ENCODE data around the gene EIF4EBP3. TPM values are rescaled to one million over a fixed set of nuclear protein-coding genes. Genes with fewer than 3 reads are reported as not detected.
"Not testable (repeated sequence)": the region's sequence is repeated elsewhere in the genome, so short reads cannot be mapped to it uniquely, and the experiment has no call there.

The EIF4EBP3 gene
- total RNA-seq, 1 experiment from 2014 or later, result 1.7 TPM

GRCh38 chr5:140574165-140574564, 26.7 kb downstream of the EIF4EBP3 start:
- DNase-seq (ENCODE audit: extremely low read depth, low read depth), result no peak

GRCh38 chr5:140575309-140575708, 27.8 kb downstream of the EIF4EBP3 start:
- DNase-seq (ENCODE audit: extremely low read depth, low read depth), result peak; percentile 30

DNA sequence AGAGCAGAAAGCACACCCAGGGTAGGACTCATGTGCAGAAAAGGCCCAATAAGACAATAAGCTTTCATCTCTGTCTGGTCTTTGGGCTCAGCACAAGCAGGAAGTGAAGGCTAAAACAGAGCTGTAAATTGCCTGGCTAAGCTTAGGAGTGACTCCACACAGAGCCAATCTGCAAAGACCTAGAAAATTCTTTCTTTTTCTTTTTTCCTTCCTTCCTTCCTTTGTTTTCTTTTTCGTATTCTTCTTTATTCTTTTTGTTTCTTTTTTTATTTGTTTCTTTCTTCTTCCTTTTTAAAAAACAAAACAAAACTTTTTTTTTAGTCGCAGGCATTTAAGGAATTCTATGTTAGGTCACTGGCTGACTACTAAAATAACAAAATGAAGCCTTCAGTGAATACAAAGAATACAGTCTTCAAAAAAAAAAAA, 29.3 kb downstream of the EIF4EBP3 start:
- DNase-seq (ENCODE audit: extremely low read depth, low read depth), result no peak

- not testable (repeated sequence) for DNase-seq (ENCODE audit: extremely low read depth, low read depth)
Observed at GRCh38 chr5:140579188-140579747, 31.8 kb downstream of the EIF4EBP3 start.

DNA sequence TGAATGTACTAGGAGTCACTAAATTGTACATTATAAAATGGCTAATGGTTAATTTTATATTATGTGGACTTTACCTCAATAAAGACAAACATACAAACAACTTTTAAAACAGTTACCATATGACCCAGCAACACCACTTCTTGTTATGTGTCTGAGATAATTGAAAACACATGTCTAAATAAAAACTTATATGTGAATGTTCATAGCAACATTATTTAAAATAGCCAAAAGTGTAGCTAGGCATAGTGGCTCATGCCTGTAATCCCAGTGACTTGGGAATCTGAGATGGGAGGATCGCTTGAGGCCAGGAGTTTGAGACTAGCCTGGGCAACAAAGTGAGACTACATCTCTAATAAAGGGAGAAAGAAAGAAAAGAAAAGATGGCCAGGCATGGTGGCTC, 40.0 kb downstream of the EIF4EBP3 start:
- no peak for DNase-seq (ENCODE audit: extremely low read depth, low read depth)

GRCh38 chr5:140588311-140589070, 41.0 kb downstream of the EIF4EBP3 start:
- no peak for DNase-seq (ENCODE audit: extremely low read depth, low read depth)

DNA sequence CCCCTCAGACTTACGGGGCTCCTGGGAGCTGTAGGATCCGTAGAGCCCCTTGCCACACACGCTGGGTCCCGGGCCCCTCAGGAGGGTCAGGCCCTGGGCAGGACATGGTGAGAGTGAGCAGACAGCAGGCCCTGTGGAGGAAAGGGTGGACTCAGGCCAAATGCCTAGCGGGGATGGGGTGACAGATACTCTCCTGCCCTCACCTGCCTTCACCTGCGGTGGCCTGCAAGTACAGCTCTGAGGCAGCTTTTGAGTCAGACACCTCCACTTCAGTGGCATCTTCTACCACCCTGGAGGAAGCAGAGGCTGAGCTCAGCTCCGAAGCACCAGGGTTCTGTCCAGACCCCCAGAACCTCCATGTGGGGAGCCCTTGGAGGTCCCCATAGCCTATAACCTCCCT, 43.4 kb downstream of the EIF4EBP3 start:
- DNase-seq (ENCODE audit: extremely low read depth, low read depth), result no peak

DNA sequence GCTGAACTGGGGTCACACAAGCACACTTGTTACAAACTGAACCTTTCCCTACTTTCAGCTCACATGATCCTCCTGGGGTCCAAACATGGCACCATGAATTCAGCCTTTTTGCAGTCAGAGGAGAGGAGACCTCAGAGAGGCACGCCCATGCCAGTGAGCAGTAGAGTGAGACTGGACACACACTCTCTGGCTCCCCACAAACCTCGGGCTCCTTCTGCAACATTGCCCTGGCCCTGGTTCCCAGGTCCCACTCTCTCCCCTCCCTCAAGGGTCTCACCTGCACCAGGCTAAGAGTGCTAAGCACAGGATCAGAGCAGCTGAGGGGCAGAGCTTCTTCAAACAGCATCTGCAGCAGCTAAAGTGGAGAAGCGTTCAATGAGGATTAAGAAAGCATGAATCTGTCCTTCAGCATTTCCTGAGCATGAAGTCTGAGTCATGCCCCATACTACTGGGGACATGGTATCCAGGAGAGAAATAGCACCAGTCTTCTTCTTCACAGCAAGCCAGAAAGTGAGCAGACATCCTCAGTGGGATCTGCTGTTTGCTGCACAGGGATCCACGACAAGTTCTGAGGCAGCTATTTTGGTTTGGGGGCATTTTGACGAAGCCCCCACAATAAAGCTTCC, 44.4 kb downstream of the EIF4EBP3 start:
- no peak for DNase-seq (ENCODE audit: extremely low read depth, low read depth)

GRCh38 chr5:140593070-140593469, 45.6 kb downstream of the EIF4EBP3 start:
- DNase-seq (ENCODE audit: extremely low read depth, low read depth), result peak; percentile 40

DNA sequence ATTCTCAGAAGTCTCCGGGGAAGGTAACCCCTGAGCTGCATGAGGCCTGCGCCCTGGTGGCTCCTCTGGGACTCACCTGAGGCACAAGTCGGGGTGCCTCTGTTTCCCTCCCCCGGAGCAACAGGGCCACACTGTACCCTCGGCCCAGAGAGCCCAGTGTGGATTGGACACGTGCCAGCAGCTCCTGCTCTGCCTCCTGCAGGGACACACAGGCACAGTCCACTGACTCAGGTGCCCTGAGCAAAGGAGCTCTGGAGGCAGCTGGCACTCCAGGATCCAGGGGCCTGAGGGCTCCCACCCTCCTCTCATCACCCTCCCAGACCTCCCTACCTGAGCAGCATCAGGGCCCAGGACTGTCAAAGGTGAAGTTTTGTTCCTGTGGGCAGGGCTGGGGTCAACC, 46.7 kb downstream of the EIF4EBP3 start:
- no peak for DNase-seq (ENCODE audit: extremely low read depth, low read depth)

- no peak for DNase-seq (ENCODE audit: extremely low read depth, low read depth)
Observed at GRCh38 chr5:140595538-140596300, 48.3 kb downstream of the EIF4EBP3 start.

GRCh38 chr5:140596321-140596741, 48.9 kb downstream of the EIF4EBP3 start:
- DNase-seq (ENCODE audit: extremely low read depth, low read depth), result no peak

GRCh38 chr5:140598836-140599235, 51.4 kb downstream of the EIF4EBP3 start:
- DNase-seq (ENCODE audit: extremely low read depth, low read depth), result no peak

Small RNAs within 50 kb of the gene (small RNA-seq; reads per million reads assigned to genes)
- gene RF00279, result 0 to 0.06 reads per million in 2 experiments
- 0 reads per million in 2 experiments for gene RF00443

Other genes with a start within 250 kb of the EIF4EBP3 start
- 84.3 and 90.4 TPM in 2 replicates for gene PFDN1, start 244.6 kb upstream of the EIF4EBP3 start, total RNA-seq (2014; rRNA removed; shearing (Covaris generic))
- gene HBEGF, start 201.1 kb upstream of the EIF4EBP3 start, total RNA-seq (2014; rRNA removed; shearing (Covaris generic)), result 5.4 and 6.1 TPM in 2 replicates
- gene SLC4A9, start 187.5 kb upstream of the EIF4EBP3 start, total RNA-seq (2014; rRNA removed; shearing (Covaris generic)), result not detected in 2 replicates
- gene ANKHD1, start 145.8 kb upstream of the EIF4EBP3 start, total RNA-seq (2014; rRNA removed; shearing (Covaris generic)), result 47.5 and 59.7 TPM in 2 replicates
- gene SRA1, start 9.8 kb downstream of the EIF4EBP3 start, total RNA-seq (2014; rRNA removed; shearing (Covaris generic)), result 77.8 and 92.2 TPM in 2 replicates
- gene APBB3, start 16.9 kb downstream of the EIF4EBP3 start, total RNA-seq (2014; rRNA removed; shearing (Covaris generic)), result 9.8 and 12.6 TPM in 2 replicates
- 39.1 and 42.2 TPM in 2 replicates for gene SLC35A4, start 17.2 kb downstream of the EIF4EBP3 start, total RNA-seq (2014; rRNA removed; shearing (Covaris generic))
- 2.6 and 2.7 TPM in 2 replicates for gene CD14, start 85.5 kb downstream of the EIF4EBP3 start, total RNA-seq (2014; rRNA removed; shearing (Covaris generic))
- 9.5 and 13.8 TPM in 2 replicates for gene TMCO6, start 91.8 kb downstream of the EIF4EBP3 start, total RNA-seq (2014; rRNA removed; shearing (Covaris generic))
- gene NDUFA2, start 100.0 kb downstream of the EIF4EBP3 start, total RNA-seq (2014; rRNA removed; shearing (Covaris generic)), result 64.3 and 78.9 TPM in 2 replicates
- gene IK, start 100.2 kb downstream of the EIF4EBP3 start, total RNA-seq (2014; rRNA removed; shearing (Covaris generic)), result 114 and 121 TPM in 2 replicates
- 22.9 and 25.1 TPM in 2 replicates for gene WDR55, start 117.2 kb downstream of the EIF4EBP3 start, total RNA-seq (2014; rRNA removed; shearing (Covaris generic))
- 0.75 and 0.77 TPM in 2 replicates for gene DND1, start 125.9 kb downstream of the EIF4EBP3 start, total RNA-seq (2014; rRNA removed; shearing (Covaris generic))
- 80.8 and 85.3 TPM in 2 replicates for gene HARS1, start 143.7 kb downstream of the EIF4EBP3 start, total RNA-seq (2014; rRNA removed; shearing (Covaris generic))
- 34.8 and 39.1 TPM in 2 replicates for gene HARS2, start 143.8 kb downstream of the EIF4EBP3 start, total RNA-seq (2014; rRNA removed; shearing (Covaris generic))
- 60.1 and 62.5 TPM in 2 replicates for gene ZMAT2, start 152.8 kb downstream of the EIF4EBP3 start, total RNA-seq (2014; rRNA removed; shearing (Covaris generic))
- gene PCDHA1, start 238.5 kb downstream of the EIF4EBP3 start, total RNA-seq (2014; rRNA removed; shearing (Covaris generic)), result 0.07 and 0.12 TPM in 2 replicates
- not detected in 2 replicates for gene PCDHA2, start 247.2 kb downstream of the EIF4EBP3 start, total RNA-seq (2014; rRNA removed; shearing (Covaris generic))

All from NCI-H460 (cell line).